NB4 (cell line): ENCODE data around the gene SMPX.

Source experiments
- CTCF ChIP-seq: IDR thresholded peaks from one replicate; pipeline ENCODE4 v1.5.1; 2012; ENCODE audit warnings: low read depth, low read length
- POLR2A ChIP-seq: IDR thresholded peaks from 2 replicates; pipeline ENCODE4 v1.6.1; 2011; ENCODE audit warnings: mild to moderate bottlenecking; ENCODE audit not compliant: insufficient read length; ENCODE audit errors: extremely low read depth

DNA sequence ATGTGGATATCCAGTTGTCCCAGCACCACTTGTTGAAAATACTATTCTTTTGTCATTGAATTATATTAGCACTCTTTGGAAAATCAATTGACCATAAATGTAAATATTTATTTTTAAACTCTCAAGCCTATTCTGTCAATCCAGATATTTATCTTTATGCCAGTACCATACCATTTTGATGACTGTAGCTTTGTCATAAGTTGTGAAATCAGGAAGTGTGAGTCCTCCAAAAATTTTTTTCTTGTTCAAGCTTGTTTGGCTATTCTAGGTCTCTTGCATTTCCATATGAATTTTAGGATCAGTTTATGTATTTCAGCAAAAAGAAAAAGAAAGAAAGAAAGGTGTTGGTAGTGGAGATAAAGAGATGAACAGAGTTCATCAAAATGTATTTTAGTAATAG is 8.2 kb upstream of the SMPX start:
- TF ChIP-seq CTCF (no peak), POLR2A (no peak)
